Measurements from ENCODE around the gene CDH4.

DNA sequence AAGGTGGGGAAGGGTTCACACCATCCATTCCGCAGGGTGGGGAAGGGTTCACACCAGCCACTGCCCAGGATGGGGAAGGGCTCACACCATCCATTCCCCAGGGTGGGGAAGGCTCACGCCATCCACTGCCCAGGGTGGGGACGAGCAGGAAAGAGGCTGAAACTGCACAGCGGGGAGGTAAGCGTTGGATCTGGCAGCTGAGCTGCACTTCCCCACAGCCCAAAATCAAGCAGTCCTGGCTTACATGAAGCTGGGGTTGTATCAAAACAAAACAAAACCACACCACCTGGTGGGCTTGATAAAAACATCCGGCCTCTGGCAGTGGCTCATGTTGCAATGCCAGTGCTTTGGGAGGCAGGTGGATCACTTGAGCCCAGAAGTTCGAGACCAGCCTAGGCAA is 545.1 kb downstream of the CDH4 start:
- TF ChIP-seq EZH2 (IDR thresholded peaks at IDR 0.05; ENCODE audit: borderline replicate concordance, low read depth, low read length, severe bottlenecking), result no peak
- TF ChIP-seq, protein P1, sequence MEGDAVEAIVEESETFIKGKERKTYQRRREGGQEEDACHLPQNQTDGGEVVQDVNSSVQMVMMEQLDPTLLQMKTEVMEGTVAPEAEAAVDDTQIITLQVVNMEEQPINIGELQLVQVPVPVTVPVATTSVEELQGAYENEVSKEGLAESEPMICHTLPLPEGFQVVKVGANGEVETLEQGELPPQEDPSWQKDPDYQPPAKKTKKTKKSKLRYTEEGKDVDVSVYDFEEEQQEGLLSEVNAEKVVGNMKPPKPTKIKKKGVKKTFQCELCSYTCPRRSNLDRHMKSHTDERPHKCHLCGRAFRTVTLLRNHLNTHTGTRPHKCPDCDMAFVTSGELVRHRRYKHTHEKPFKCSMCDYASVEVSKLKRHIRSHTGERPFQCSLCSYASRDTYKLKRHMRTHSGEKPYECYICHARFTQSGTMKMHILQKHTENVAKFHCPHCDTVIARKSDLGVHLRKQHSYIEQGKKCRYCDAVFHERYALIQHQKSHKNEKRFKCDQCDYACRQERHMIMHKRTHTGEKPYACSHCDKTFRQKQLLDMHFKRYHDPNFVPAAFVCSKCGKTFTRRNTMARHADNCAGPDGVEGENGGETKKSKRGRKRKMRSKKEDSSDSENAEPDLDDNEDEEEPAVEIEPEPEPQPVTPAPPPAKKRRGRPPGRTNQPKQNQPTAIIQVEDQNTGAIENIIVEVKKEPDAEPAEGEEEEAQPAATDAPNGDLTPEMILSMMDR (IDR thresholded peaks at IDR 0.05; ENCODE audit: borderline replicate concordance, extremely low read depth, low read length, poor library complexity, severe bottlenecking), result peak; percentile 53
